GM21423 (cell line): Measurements from ENCODE around the gene INPP1.
"Not testable (repeated sequence)": the region's sequence is repeated elsewhere in the genome, so short reads cannot be mapped to it uniquely, and the experiment has no call there.

Experiments
- ATAC-seq: cut with Tn5 transposase; IDR thresholded peaks from one replicate; pipeline ENCODE4 v1.9.1; 2021; ENCODE audit warnings: mild to moderate bottlenecking, moderate library complexity; ENCODE audit not compliant: unreplicated experiment

The INPP1 gene

GRCh38 chr2:190333928-190334327 is 9.5 kb upstream of the INPP1 start:
- no peak for ATAC-seq

GRCh38 chr2:190334479-190335224 is 8.7 kb upstream of the INPP1 start:
- no peak for ATAC-seq

GRCh38 chr2:190335225-190335559 is 8.2 kb upstream of the INPP1 start:
- no peak for ATAC-seq

- ATAC-seq: not testable (repeated sequence)
Observed at GRCh38 chr2:190335584-190335983, 7.8 kb upstream of the INPP1 start.

GRCh38 chr2:190336420-190336819 is 7.0 kb upstream of the INPP1 start:
- ATAC-seq: no peak

GRCh38 chr2:190338453-190338852 is 4.9 kb upstream of the INPP1 start:
- ATAC-seq: no peak

GRCh38 chr2:190339394-190339793 is 4.0 kb upstream of the INPP1 start:
- no peak for ATAC-seq

- ATAC-seq: no peak
Observed at GRCh38 chr2:190340369-190340768, 3.0 kb upstream of the INPP1 start.

GRCh38 chr2:190342611-190343010 is 778 bp upstream of the INPP1 start:
- no peak for ATAC-seq

GRCh38 chr2:190343089-190343535 is 277 bp upstream of the INPP1 start:
- ATAC-seq: no peak

GRCh38 chr2:190344276-190344827 is 963 bp downstream of the INPP1 start:
- ATAC-seq: peak; percentile 78

- ATAC-seq: no peak
Observed at GRCh38 chr2:190350371-190350770, 7.0 kb downstream of the INPP1 start.

- no peak for ATAC-seq
Observed at GRCh38 chr2:190351955-190352354, 8.6 kb downstream of the INPP1 start.

GRCh38 chr2:190352668-190353536 is 9.5 kb downstream of the INPP1 start:
- ATAC-seq: no peak

- ATAC-seq: no peak
Observed at GRCh38 chr2:190353537-190353899, 10.1 kb downstream of the INPP1 start.

GRCh38 chr2:190354003-190354690 is 10.8 kb downstream of the INPP1 start:
- ATAC-seq: no peak

GRCh38 chr2:190355968-190356644 is 12.7 kb downstream of the INPP1 start:
- ATAC-seq: no peak

GRCh38 chr2:190357600-190357999 is 14.2 kb downstream of the INPP1 start:
- ATAC-seq: no peak

- not testable (repeated sequence) for ATAC-seq
Observed at GRCh38 chr2:190358655-190359448, 15.5 kb downstream of the INPP1 start.

- ATAC-seq: no peak
Observed at GRCh38 chr2:190360561-190360960, 17.2 kb downstream of the INPP1 start.
